HCT116 (cell line): ENCODE data around the gene KCNH6. TPM values are rescaled to one million over a fixed set of nuclear protein-coding genes. Genes with fewer than 3 reads are reported as not detected.

Experiments used
- ATAC-seq: fragments of 200-7000 bp; cut with Tn5 transposase; 2 replicates; pipeline ENCODE4 v1.9.1; 2020; ENCODE audit warnings: mild to moderate bottlenecking, moderate library complexity
- BruUV-seq: library from RNA; stranded (reverse); fragments of 400-500 nt; replicated peaks from 2 replicates; lab custom pipeline; 2021; lab: Mats Ljungman, UMichigan
- CTCF ChIA-PET: fragments of 300-600 bp; sonication (Branson Sonifier 250); formaldehyde crosslinking; loops from one replicate; lab custom pipeline; 2021; ENCODE audit warnings: antibody characterized with exemption; lab: Charles Lee
- POLR2A ChIA-PET: fragments of 300-600, 350-600 bp; sonication (Branson Sonifier 250); formaldehyde crosslinking; loops from one replicate; lab custom pipeline; 2021; ENCODE audit warnings: antibody characterized with exemption; lab: Charles Lee
- RAD21 ChIA-PET, 2 experiments: fragments of 300-600 bp; sonication (Branson Sonifier 250); formaldehyde crosslinking; loops; one replicate each; lab custom pipeline; 2023; ENCODE audit warnings: low total read pairs in 2 of 2; ENCODE audit not compliant: uncharacterized antibody in 2 of 2, unreplicated experiment in 2 of 2, low non-redundant PET in 1 of 2; lab: Charles Lee
- DNase-seq: peaks from one replicate; pipeline ENCODE4 v3.0.0-alpha.2; 2010; ENCODE audit warnings: low read depth, low spot score
- H2AFZ ChIP-seq: fragments of 200-600 bp; shearing (Covaris generic), sonication (generic); 2 replicates; pipeline ENCODE4 v1.6.1; 2017; ENCODE audit warnings: low read depth, mixed run types, mixed read lengths, antibody characterized with exemption, low read length; ENCODE audit not compliant: poor library complexity, severe bottlenecking
- H3K27ac ChIP-seq: 2 replicates; pipeline ENCODE4 v1.5.1; 2012; ENCODE audit warnings: low read depth, low read length
- H3K27me3 ChIP-seq: fragments of 200-600 bp; sonication (generic); 2 replicates; pipeline ENCODE4 v1.6.1; 2016; ENCODE audit warnings: mixed run types, low read length, mixed read lengths; ENCODE audit not compliant: insufficient read depth
- H3K36me3 ChIP-seq, 2 experiments: fragments of 200-500 bp in 1 of 2; fragments of 200-600 bp in 1 of 2; sonication (Bioruptor generic) in 1 of 2; sonication (generic) in 1 of 2; 2 replicates each; pipeline versions ENCODE4 v1.5.1 to v1.6.1; 2014 to 2016; ENCODE audit warnings: low read length in 2 of 2, inconsistent platforms in 1 of 2, mixed read lengths in 1 of 2, mixed run types in 1 of 2; ENCODE audit not compliant: insufficient read depth in 2 of 2, control insufficient read depth in 1 of 2
- H3K4me1 ChIP-seq, 2 experiments: fragments of 200-600 bp in 1 of 2; sonication (generic) in 1 of 2; 2 replicates each; pipeline versions ENCODE4 v1.5.1 to v1.6.1; 2012 to 2017; ENCODE audit warnings: low read length in 2 of 2, inconsistent platforms in 1 of 2, mild to moderate bottlenecking in 1 of 2, mixed read lengths in 1 of 2, mixed run types in 1 of 2, moderate library complexity in 1 of 2; ENCODE audit not compliant: insufficient read depth in 2 of 2, control insufficient read depth in 1 of 2
- H3K4me2 ChIP-seq: fragments of 200-600 bp; sonication (generic); 2 replicates; pipeline ENCODE4 v1.6.1; 2017; ENCODE audit warnings: mixed run types, low read length, mixed read lengths
- H3K4me3 ChIP-seq, 2 experiments: fragments of 200-600 bp in 1 of 2; sonication (generic) in 1 of 2; replicated peaks in 1 of 2; 2 replicates each; pipeline ENCODE4 v1.5.1; 2011 to 2016; ENCODE audit warnings: low read length in 2 of 2, control low read depth in 1 of 2, low read depth in 1 of 2, mild to moderate bottlenecking in 1 of 2, mixed read lengths in 1 of 2, mixed run types in 1 of 2
- H3K79me2 ChIP-seq: fragments of 200-600 bp; sonication (generic); 2 replicates; pipeline ENCODE4 v1.6.1; 2017; ENCODE audit warnings: mild to moderate bottlenecking, mixed run types, low read length, moderate library complexity, mixed read lengths; ENCODE audit not compliant: insufficient read depth
- H3K9ac ChIP-seq: fragments of 200-600 bp; sonication (generic); 2 replicates; pipeline ENCODE4 v1.6.1; 2016; ENCODE audit warnings: low read length, mixed read lengths
- H3K9me2 ChIP-seq: fragments of 200-600 bp; sonication (generic), shearing (Covaris generic); 2 replicates; pipeline ENCODE4 v1.6.1; 2017; ENCODE audit warnings: mixed run types, mild to moderate bottlenecking, moderate library complexity; ENCODE audit not compliant: insufficient read depth
- H3K9me3 ChIP-seq, 2 experiments: fragments of 200-500 bp in 1 of 2; fragments of 200-600 bp in 1 of 2; sonication (Bioruptor generic) in 1 of 2; sonication (generic) in 1 of 2; 2 replicates each; pipeline ENCODE4 v1.6.1; 2014 to 2017; ENCODE audit warnings: low read length in 2 of 2, mixed read lengths in 2 of 2, inconsistent platforms in 1 of 2, low read depth in 1 of 2, mild to moderate bottlenecking in 1 of 2, mixed run types in 1 of 2, moderate library complexity in 1 of 2; ENCODE audit not compliant: control insufficient read depth in 1 of 2, insufficient read depth in 1 of 2
- H4K20me1 ChIP-seq: fragments of 200-600 bp; sonication (generic), shearing (Covaris generic); 2 replicates; pipeline ENCODE4 v1.6.1; 2017; ENCODE audit warnings: mixed run types, mild to moderate bottlenecking, moderate library complexity; ENCODE audit not compliant: insufficient read depth
- ATF3 ChIP-seq: IDR thresholded peaks from 2 replicates; pipeline ENCODE4 v1.6.1; 2012
- CBX3 ChIP-seq: IDR thresholded peaks from 2 replicates; pipeline ENCODE4 v1.6.1; 2012; ENCODE audit warnings: low read depth
- CEBPB ChIP-seq: IDR thresholded peaks from 2 replicates; pipeline ENCODE4 v1.6.1; 2012; ENCODE audit warnings: low read depth
- EGR1 ChIP-seq: IDR thresholded peaks from 2 replicates; pipeline ENCODE4 v1.6.1; 2012; ENCODE audit warnings: low read depth
- ELF1 ChIP-seq: IDR thresholded peaks from 2 replicates; pipeline ENCODE4 v1.6.1; 2012; ENCODE audit warnings: low read depth, borderline replicate concordance
- EZH2 ChIP-seq: fragments of 200-600 bp; sonication (generic); IDR thresholded peaks from 2 replicates; pipeline ENCODE4 v1.6.1; 2017; ENCODE audit warnings: antibody characterized with exemption, mixed run types
- EZH2phosphoT487 ChIP-seq: fragments of 200-600 bp; IDR thresholded peaks from 2 replicates; pipeline ENCODE4 v1.6.1; 2018; ENCODE audit warnings: antibody characterized with exemption, borderline replicate concordance
- JUND ChIP-seq: IDR thresholded peaks from 2 replicates; pipeline ENCODE4 v1.6.1; 2012
- MAX ChIP-seq: IDR thresholded peaks from 2 replicates; pipeline ENCODE4 v1.6.1; 2012
- REST ChIP-seq: IDR thresholded peaks from 2 replicates; pipeline ENCODE4 v1.6.1; 2012; ENCODE audit warnings: low read depth
- SRF ChIP-seq: IDR thresholded peaks from 2 replicates; pipeline ENCODE4 v1.6.1; 2012; ENCODE audit warnings: low read depth
- TCF7L2 ChIP-seq: IDR thresholded peaks from 2 replicates; pipeline ENCODE4 v1.7.0; 2011; ENCODE audit warnings: borderline replicate concordance, inconsistent platforms; ENCODE audit not compliant: insufficient read depth, insufficient read length; ENCODE audit errors: extremely low read depth
- YY1 ChIP-seq: IDR thresholded peaks from 2 replicates; pipeline ENCODE4 v1.6.1; 2011; ENCODE audit warnings: low read length, low read depth, moderate library complexity, mild to moderate bottlenecking; ENCODE audit not compliant: insufficient replicate concordance; ENCODE audit errors: extremely low read depth
- ZBTB33 ChIP-seq: IDR thresholded peaks from 2 replicates; pipeline ENCODE4 v1.6.1; 2011; ENCODE audit warnings: mild to moderate bottlenecking, low read length, moderate library complexity; ENCODE audit not compliant: insufficient replicate concordance; ENCODE audit errors: extremely low read depth
- ZNF274 ChIP-seq: fragments of 200-500 bp; sonication (Bioruptor generic); IDR thresholded peaks from 2 replicates; pipeline ENCODE4 v1.6.1; 2014; ENCODE audit warnings: mild to moderate bottlenecking, low read depth, low read length, inconsistent platforms
- intact Hi-C: fragments of 100-400 bp; cut with micrococcal nuclease; formaldehyde crosslinking; loops from 2 replicates; pipeline ENCODE4 v1.10.0; 2022
- total RNA-seq: library from RNA; stranded (reverse); gene quantifications from one replicate; pipeline ENCODE4 v1.2.1, GENCODE V29; 2021; ENCODE audit not compliant: unreplicated experiment

The KCNH6 gene
- total RNA-seq, 1 experiment from 2014 or later, result not detected

- Histone ChIP-seq H3K79me2 (no peaks in the 10 kb centered on the region), H3K4me2 (no peak overlapping the region), H3K4me3 (no peak overlapping the region), H3K9ac (no peak overlapping the region), H3K36me3 (no peaks in the 10 kb centered on the region), H3K27me3 (no peaks in the 10 kb centered on the region), H4K20me1 (no peaks in the 10 kb centered on the region), H3K9me2 (no peaks in the 10 kb centered on the region)
- POLR2A ChIA-PET, result no interaction called here
- RAD21 ChIA-PET, result no interaction called here
- CTCF ChIA-PET, result no interaction called here
- no TSS peak for BruUV-seq
- no peak for ATAC-seq
- TF ChIP-seq ZBTB33 (no peak), REST (no peak), TCF7L2 (no peak), EGR1 (no peak), EZH2 (no peak), SRF (no peak), CBX3 (no peak), YY1 (no peak), ZNF274 (no peak), CEBPB (no peak), JUND (no peak), ATF3 (no peak), EZH2phosphoT487 (no peak), MAX (no peak), ELF1 (no peak)
- TF ChIP-seq, all 23 proteins: peak for 0
- no peak for DNase-seq
- no peak overlapping the region for H2AFZ ChIP-seq
- no peaks in the 10 kb centered on the region for H3K9me3 ChIP-seq
- no peak overlapping the region for H3K27ac ChIP-seq
- peaks cover 13 to 39% of the 10 kb centered on the region in 2 experiments for H3K4me1 ChIP-seq
- intact Hi-C loops, result no loop called here
These were observed 49.0 kb upstream of the KCNH6 start for GRCh38 chr17:63474174-63474573.
